H9 (cell line): ENCODE measurements around the gene ARHGEF7. TPM values are rescaled to one million over a fixed set of nuclear protein-coding genes. Genes with fewer than 3 reads are reported as not detected.

Experiments used
- DNase-seq: peaks from one replicate; pipeline ENCODE4 v3.0.0-alpha.2; 2017
- H2AFZ ChIP-seq: one replicate; pipeline ENCODE4 v1.6.1; 2013; ENCODE audit warnings: mild to moderate bottlenecking, low read length, control low read depth, moderate library complexity
- H2AK5ac ChIP-seq: 2 replicates; pipeline ENCODE4 v1.6.1; 2013; ENCODE audit warnings: low read length, control low read depth, mixed read lengths; ENCODE audit not compliant: insufficient read length
- H2BK120ac ChIP-seq: one replicate; pipeline ENCODE4 v1.6.1; 2013; ENCODE audit warnings: low read depth, mild to moderate bottlenecking, low read length, control low read depth, inconsistent platforms; ENCODE audit not compliant: poor library complexity, severe bottlenecking
- H2BK12ac ChIP-seq: 2 replicates; pipeline ENCODE4 v1.6.1; 2013; ENCODE audit warnings: low read length, control low read depth, mixed read lengths, low read depth; ENCODE audit not compliant: insufficient read length
- H2BK15ac ChIP-seq: 2 replicates; pipeline ENCODE4 v1.6.1; 2013; ENCODE audit warnings: low read depth, low read length, control low read depth
- H2BK20ac ChIP-seq: one replicate; pipeline ENCODE4 v1.6.1; 2013; ENCODE audit warnings: low read depth, mild to moderate bottlenecking, low read length, control low read depth, inconsistent platforms; ENCODE audit not compliant: poor library complexity, severe bottlenecking
- H2BK5ac ChIP-seq: 2 replicates; pipeline ENCODE4 v1.6.1; 2013; ENCODE audit warnings: low read length, control low read depth, mixed read lengths; ENCODE audit not compliant: insufficient read length
- H3K14ac ChIP-seq: 2 replicates; pipeline ENCODE4 v1.6.1; 2013; ENCODE audit warnings: low read length, control low read depth; ENCODE audit not compliant: insufficient read depth
- H3K18ac ChIP-seq: 2 replicates; pipeline ENCODE4 v1.6.1; 2013; ENCODE audit warnings: low read depth, mild to moderate bottlenecking, mixed read lengths, low read length, control low read depth; ENCODE audit not compliant: insufficient read length
- H3K23ac ChIP-seq: 2 replicates; pipeline ENCODE4 v1.6.1; 2013; ENCODE audit warnings: low read length, control low read depth, mixed read lengths, low read depth; ENCODE audit not compliant: insufficient read length
- H3K23me2 ChIP-seq: 2 replicates; pipeline ENCODE4 v1.6.1; 2013; ENCODE audit warnings: low read depth, mild to moderate bottlenecking, mixed read lengths, low read length, control low read depth; ENCODE audit not compliant: insufficient read length, poor library complexity, severe bottlenecking
- H3K27ac ChIP-seq: 2 replicates; pipeline ENCODE4 v1.5.1; 2013; ENCODE audit warnings: low read length, control low read depth, mixed read lengths, low read depth; ENCODE audit not compliant: insufficient read length
- H3K27me3 ChIP-seq: 2 replicates; pipeline ENCODE4 v1.6.1; 2013; ENCODE audit warnings: low read length, control low read depth, inconsistent platforms; ENCODE audit not compliant: insufficient read depth
- H3K4ac ChIP-seq: 2 replicates; pipeline ENCODE4 v1.6.1; 2013; ENCODE audit warnings: low read depth, mild to moderate bottlenecking, control low read depth, inconsistent platforms, low read length, moderate library complexity
- H3K4me1 ChIP-seq: 2 replicates; pipeline ENCODE4 v1.6.1; 2013; ENCODE audit warnings: low read length, control low read depth, inconsistent platforms; ENCODE audit not compliant: insufficient read depth
- H3K4me2 ChIP-seq: 2 replicates; pipeline ENCODE4 v1.6.1; 2013; ENCODE audit warnings: low read length, control low read depth, mixed read lengths; ENCODE audit not compliant: insufficient read length, insufficient read depth
- H3K56ac ChIP-seq: 2 replicates; pipeline ENCODE4 v1.6.1; 2013; ENCODE audit warnings: low read depth, mild to moderate bottlenecking, mixed read lengths, low read length, control low read depth; ENCODE audit not compliant: insufficient read length
- H3K79me1 ChIP-seq: 2 replicates; pipeline ENCODE4 v1.6.1; 2013; ENCODE audit warnings: low read depth, mild to moderate bottlenecking, moderate library complexity, low read length, control low read depth, inconsistent platforms; ENCODE audit not compliant: insufficient read depth, poor library complexity, severe bottlenecking
- H3K79me2 ChIP-seq: 2 replicates; pipeline ENCODE4 v1.6.1; 2013; ENCODE audit warnings: low read length, control low read depth, inconsistent platforms; ENCODE audit not compliant: insufficient read depth
- H3K9ac ChIP-seq: 2 replicates; pipeline ENCODE4 v1.6.1; 2013; ENCODE audit warnings: low read length, control low read depth, mixed read lengths; ENCODE audit not compliant: insufficient read length; ENCODE audit errors: extremely low read depth
- H3K9me3 ChIP-seq: one replicate; pipeline ENCODE4 v1.6.1; 2013; ENCODE audit warnings: low read depth, low read length, inconsistent platforms; ENCODE audit not compliant: control insufficient read depth
- H3T11ph ChIP-seq: one replicate; pipeline ENCODE4 v1.6.1; 2013; ENCODE audit warnings: mild to moderate bottlenecking, low read length, control low read depth, inconsistent platforms
- H4K20me1 ChIP-seq: one replicate; pipeline ENCODE4 v1.6.1; 2013; ENCODE audit not compliant: control insufficient read depth, insufficient read length, insufficient read depth
- H4K5ac ChIP-seq: 2 replicates; pipeline ENCODE4 v1.6.1; 2013; ENCODE audit warnings: low read depth, mild to moderate bottlenecking, mixed read lengths, low read length, control low read depth; ENCODE audit not compliant: insufficient read length
- H4K8ac ChIP-seq: replicated peaks from 2 replicates; pipeline ENCODE4 v1.6.1; 2013; ENCODE audit warnings: low read length, control low read depth, mixed read lengths, low read depth; ENCODE audit not compliant: insufficient read length
- H4K91ac ChIP-seq: 2 replicates; pipeline ENCODE4 v1.6.1; 2013; ENCODE audit warnings: low read depth, mild to moderate bottlenecking, moderate library complexity, mixed read lengths, low read length, control low read depth; ENCODE audit not compliant: insufficient read length
- H3K27ac Mint-ChIP-seq, 3 experiments: 2 replicates in 2 of 3; 3 replicates in 1 of 3; pipeline ENCODE4 v1.8.0; 2020 to 2021; ENCODE audit warnings: mixed read lengths in 3 of 3, mild to moderate bottlenecking in 1 of 3, moderate library complexity in 1 of 3
- H3K27me3 Mint-ChIP-seq: 2 replicates; pipeline ENCODE4 v1.8.0; 2021; ENCODE audit warnings: low read depth, mild to moderate bottlenecking, moderate library complexity, mixed read lengths
- H3K36me3 Mint-ChIP-seq, 3 experiments: 2 replicates in 2 of 3; 3 replicates in 1 of 3; pipeline ENCODE4 v1.8.0; 2020 to 2021; ENCODE audit warnings: low read depth in 3 of 3, mixed read lengths in 3 of 3; ENCODE audit not compliant: insufficient read depth in 1 of 3
- H3K4me1 Mint-ChIP-seq, 2 experiments: 2 replicates each; pipeline ENCODE4 v1.8.0; 2020; ENCODE audit warnings: mixed read lengths in 2 of 2
- H3K4me3 Mint-ChIP-seq, 2 experiments: 2 replicates in 1 of 2; 3 replicates in 1 of 2; pipeline ENCODE4 v1.8.0; 2020 to 2021; ENCODE audit warnings: mild to moderate bottlenecking in 2 of 2, mixed read lengths in 2 of 2, moderate library complexity in 1 of 2
- H3K9me3 Mint-ChIP-seq, 2 experiments: 2 replicates in 1 of 2; 3 replicates in 1 of 2; pipeline ENCODE4 v1.8.0; 2020; ENCODE audit warnings: mild to moderate bottlenecking in 2 of 2, mixed read lengths in 2 of 2, moderate library complexity in 1 of 2
- CTCF ChIP-seq: fragments of 200-600 bp; sonication (generic); conservative IDR thresholded peaks from 3 replicates; pipeline ENCODE4 v1.8.0; 2021; ENCODE audit warnings: antibody characterized with exemption, mild to moderate bottlenecking
- WGBS: extraction: QIAGEN DNeasy Blood & Tissue Kit; methylation state at CpG from one replicate; pipeline ENCODE4 v1.1.7; 2013; ENCODE audit warnings: missing lambda C conversion rate, low lambda C conversion rate, mixed read lengths; ENCODE audit not compliant: insufficient read length; ENCODE audit errors: extremely low coverage; 5-methylcytosine and 5-hydroxymethylcytosine counted together
- total RNA-seq: library from RNA; stranded (reverse); gene quantifications from 2 replicates; pipeline ENCODE4 v1.2.1, GENCODE V29; 2021

The ARHGEF7 gene
- total RNA-seq, 1 experiment from 2014 or later = 51.9 TPM

GRCh38 chr13:111256458-111256857 is 141.3 kb downstream of the ARHGEF7 start:
- Histone ChIP-seq H4K20me1 (no peaks in the 10 kb centered on the region), H3K79me2 (no peaks in the 10 kb centered on the region), H3K14ac (no peak overlapping the region), H4K8ac (no peak overlapping the region), H2BK12ac (no peak overlapping the region), H4K91ac (no peak overlapping the region), H2AFZ (no peak overlapping the region), H3K4me2 (no peak overlapping the region), H4K5ac (no peak overlapping the region), H3K56ac (no peak overlapping the region), H3K79me1 (no peaks in the 10 kb centered on the region), H3K27ac (no peak overlapping the region), H3K9me3 (no peaks in the 10 kb centered on the region), H3K9ac (no peak overlapping the region), H3K23me2 (no peaks in the 10 kb centered on the region), H3K23ac (no peak overlapping the region), H2BK120ac (no peak overlapping the region), H2BK5ac (no peak overlapping the region), H2AK5ac (no peak overlapping the region), H3T11ph (no peak overlapping the region), H3K4ac (no peak overlapping the region), H3K4me1 (no peaks in the 10 kb centered on the region), H2BK15ac (no peak overlapping the region), H3K27me3 (no peaks in the 10 kb centered on the region), H3K18ac (no peak overlapping the region), H2BK20ac (no peak overlapping the region)
- Mint-ChIP-seq H3K27me3 (no peaks in the 10 kb centered on the region), H3K9me3 (no peaks in the 10 kb centered on the region), H3K4me3 (no peak overlapping the region), H3K4me1 (peaks cover 0 to 5% of the 10 kb centered on the region in 2 experiments; a peak in 1 of 4 replicates), H3K27ac (no peak overlapping the region), H3K36me3 (peaks cover 19 to 33% (median 30%) of the 10 kb centered on the region in 3 experiments)
- no peak for TF ChIP-seq CTCF
- no peak for DNase-seq
- no CpG with 5 or more reads among the region's 8 CpGs for WGBS
